ENCODE results near the gene DDX17.

DNA sequence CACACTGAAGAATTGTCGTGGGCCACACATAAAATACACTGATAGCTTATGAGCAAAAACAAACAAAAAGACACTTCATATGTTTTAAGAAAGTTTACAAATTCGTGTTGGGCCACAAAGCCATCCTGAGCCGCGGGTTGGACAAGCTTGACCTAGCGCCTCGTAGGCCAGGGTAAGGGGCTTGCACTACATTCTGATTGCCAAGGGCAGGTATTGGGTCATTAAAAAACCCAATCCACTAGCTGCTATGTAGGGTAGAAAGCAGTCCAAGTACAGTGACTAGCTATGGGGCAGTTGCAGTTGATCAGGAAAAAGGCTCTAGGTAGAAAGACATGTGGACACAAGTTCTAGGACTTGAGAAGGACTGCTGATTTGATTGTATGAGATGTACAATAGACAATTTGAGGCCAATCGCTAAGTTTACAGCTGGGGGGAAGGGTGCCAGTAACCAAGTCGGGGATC is 24.2 kb downstream of the DDX17 start:
- TF ChIP-seq CTCF (IDR thresholded peaks at IDR 0.05 in 4 of 5, conservative IDR thresholded peaks at IDR 0.05 in 1 of 5): no peak
- no peak for TF ChIP-seq POLR2A (IDR thresholded peaks at IDR 0.05)

Measured in gastrocnemius medialis (tissue), 4 donors.